WTC11 (cell line): ENCODE results near the gene SNHG17. TPM values are rescaled to one million over a fixed set of nuclear protein-coding genes. Genes with fewer than 3 reads are reported as not detected.

Experiments
- ATAC-seq: fragments of 200-7000 bp; cut with Tn5 transposase; 2 replicates; pipeline ENCODE4 v1.10.0; 2021; ENCODE audit warnings: mild to moderate bottlenecking, moderate library complexity
- CTCF ChIA-PET: fragments of 300-600 bp; sonication (Branson Sonifier 250); formaldehyde crosslinking; loops from one replicate; lab custom pipeline; 2021; ENCODE audit warnings: antibody characterized with exemption; lab: Charles Lee
- POLR2A ChIA-PET: fragments of 350-600 bp; sonication (Branson Sonifier 250); formaldehyde crosslinking; loops from one replicate; lab custom pipeline; 2021; ENCODE audit warnings: antibody characterized with exemption; lab: Charles Lee
- DNase-seq: peaks from one replicate; pipeline ENCODE4 v3.0.0; 2021; ENCODE audit warnings: low spot score
- H3K27ac Mint-ChIP-seq: 2 replicates; pipeline ENCODE4 v1.8.0; 2021; ENCODE audit warnings: mixed read lengths
- H3K27me3 Mint-ChIP-seq: 2 replicates; pipeline ENCODE4 v1.8.0; 2021; ENCODE audit warnings: low read depth, mild to moderate bottlenecking, moderate library complexity, mixed read lengths
- H3K36me3 Mint-ChIP-seq: 2 replicates; pipeline ENCODE4 v1.8.0; 2021; ENCODE audit warnings: mixed read lengths
- H3K4me1 Mint-ChIP-seq: 2 replicates; pipeline ENCODE4 v1.8.0; 2022; ENCODE audit warnings: mixed read lengths
- H3K4me3 Mint-ChIP-seq: 2 replicates; pipeline ENCODE4 v1.8.0; 2021; ENCODE audit warnings: mild to moderate bottlenecking, moderate library complexity, mixed read lengths
- H3K9me3 Mint-ChIP-seq: 2 replicates; pipeline ENCODE4 v1.8.0; 2021; ENCODE audit warnings: mixed read lengths
- EMX1 ChIP-seq: fragments of 250-450 bp; sonication (Bioruptor Pico); IDR thresholded peaks from 2 replicates; pipeline ENCODE4 v1.8.0; 2021; ENCODE audit warnings: mild to moderate bottlenecking
- ETV6 ChIP-seq: sonication (generic); formaldehyde crosslinking; IDR thresholded peaks from 2 replicates; pipeline ENCODE4 v1.8.1; 2022; ENCODE audit warnings: mild to moderate bottlenecking, missing genetic modification reagents
- NFATC4 ChIP-seq: fragments of 250-450 bp; sonication (Bioruptor Pico); IDR thresholded peaks from 2 replicates; pipeline ENCODE4 v1.9.0; 2021; ENCODE audit warnings: mild to moderate bottlenecking
- NFE2L1 ChIP-seq: sonication (generic); formaldehyde crosslinking; IDR thresholded peaks from 2 replicates; pipeline ENCODE4 v1.8.1; 2023; ENCODE audit warnings: missing genetic modification reagents
- NR1H2 ChIP-seq: sonication (generic); formaldehyde crosslinking; IDR thresholded peaks from 2 replicates; pipeline ENCODE4 v1.9.0; 2021; ENCODE audit warnings: mild to moderate bottlenecking, moderate library complexity, missing genetic modification reagents
- PRRX2 ChIP-seq: fragments of 250-450 bp; sonication (Bioruptor Pico); IDR thresholded peaks from 2 replicates; pipeline ENCODE4 v1.8.0; 2021; ENCODE audit warnings: mild to moderate bottlenecking
- RORB ChIP-seq: fragments of 250-450 bp; sonication (Bioruptor Pico); IDR thresholded peaks from 2 replicates; pipeline ENCODE4 v1.9.0; 2021; ENCODE audit warnings: mild to moderate bottlenecking
- TCF7 ChIP-seq: sonication (generic); formaldehyde crosslinking; IDR thresholded peaks from 2 replicates; pipeline ENCODE4 v1.8.0; 2022; ENCODE audit warnings: mild to moderate bottlenecking, low read depth, missing genetic modification reagents, moderate library complexity
- ZNF423 ChIP-seq: fragments of 250-450 bp; sonication (Bioruptor Pico); IDR thresholded peaks from 2 replicates; pipeline ENCODE4 v2.1.2; 2022; ENCODE audit warnings: mild to moderate bottlenecking, moderate library complexity
- ZNF671 ChIP-seq: fragments of 250-450 bp; sonication (Bioruptor Pico); IDR thresholded peaks from 2 replicates; pipeline ENCODE4 v1.8.0; 2021; ENCODE audit warnings: mild to moderate bottlenecking
- total RNA-seq: library from RNA; stranded (reverse); gene quantifications from 3 replicates; pipeline ENCODE4 v1.2.3, GENCODE V29; 2021
- TF ChIP-seq, protein P1 (sequence below): sonication (generic); formaldehyde crosslinking; IDR thresholded peaks from 2 replicates; pipeline ENCODE4 v1.8.1; 2022; ENCODE audit warnings: low read depth, missing genetic modification reagents, borderline replicate concordance
- TF ChIP-seq, protein P2 (sequence below): sonication (generic); formaldehyde crosslinking; IDR thresholded peaks from 2 replicates; pipeline ENCODE4 v1.8.1; 2022; ENCODE audit warnings: mild to moderate bottlenecking, missing genetic modification reagents, moderate library complexity, borderline replicate concordance
- TF ChIP-seq, protein P3 (sequence below): fragments of 250-450 bp; sonication (Bioruptor Pico); conservative IDR thresholded peaks from 2 replicates; pipeline ENCODE4 v1.9.0; 2021; ENCODE audit warnings: mild to moderate bottlenecking
- TF ChIP-seq, protein P4 (sequence below): fragments of 250-450 bp; sonication (Bioruptor Pico); IDR thresholded peaks from 2 replicates; pipeline ENCODE4 v1.9.0; 2021; ENCODE audit warnings: mild to moderate bottlenecking
- TF ChIP-seq, protein P5 (sequence below): fragments of 250-450 bp; sonication (Bioruptor Pico); IDR thresholded peaks from 2 replicates; pipeline ENCODE4 v1.8.0; 2021; ENCODE audit warnings: mild to moderate bottlenecking
- TF ChIP-seq, protein P6 (sequence below): sonication (generic); formaldehyde crosslinking; IDR thresholded peaks from 2 replicates; pipeline ENCODE4 v1.8.0; 2022; ENCODE audit warnings: mild to moderate bottlenecking, missing genetic modification reagents

The SNHG17 gene
- total RNA-seq, 1 experiment from 2014 or later = 71.6 TPM

DNA sequence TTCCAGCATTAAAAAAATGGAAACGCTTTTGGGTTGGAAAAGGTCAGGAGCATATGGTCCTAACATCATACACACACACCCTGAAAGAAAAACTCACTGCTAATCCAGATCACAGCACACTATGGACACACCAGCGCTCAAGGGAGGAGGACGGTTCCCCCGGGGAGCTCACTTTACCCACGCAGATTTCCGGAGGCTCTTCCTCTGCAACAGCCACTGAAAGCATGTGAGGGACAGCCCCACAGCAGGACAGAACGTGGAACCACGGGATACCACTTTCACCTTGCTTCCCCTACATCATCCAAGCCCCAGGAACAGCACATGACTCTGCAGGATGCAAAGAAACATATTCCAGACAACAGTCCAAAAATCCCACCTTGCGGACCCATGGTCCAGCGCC lies 13.2 kb downstream of the SNHG17 start:
- ATAC-seq (no peak), DNase-seq (no peak)
- TF ChIP-seq ETV6 (CRISPR knock-in tag) (no peak), NFE2L1 (CRISPR knock-in tag) (no peak), ZNF423 (CRISPR knock-in tag) (no peak)
- TF ChIP-seq, protein P1, sequence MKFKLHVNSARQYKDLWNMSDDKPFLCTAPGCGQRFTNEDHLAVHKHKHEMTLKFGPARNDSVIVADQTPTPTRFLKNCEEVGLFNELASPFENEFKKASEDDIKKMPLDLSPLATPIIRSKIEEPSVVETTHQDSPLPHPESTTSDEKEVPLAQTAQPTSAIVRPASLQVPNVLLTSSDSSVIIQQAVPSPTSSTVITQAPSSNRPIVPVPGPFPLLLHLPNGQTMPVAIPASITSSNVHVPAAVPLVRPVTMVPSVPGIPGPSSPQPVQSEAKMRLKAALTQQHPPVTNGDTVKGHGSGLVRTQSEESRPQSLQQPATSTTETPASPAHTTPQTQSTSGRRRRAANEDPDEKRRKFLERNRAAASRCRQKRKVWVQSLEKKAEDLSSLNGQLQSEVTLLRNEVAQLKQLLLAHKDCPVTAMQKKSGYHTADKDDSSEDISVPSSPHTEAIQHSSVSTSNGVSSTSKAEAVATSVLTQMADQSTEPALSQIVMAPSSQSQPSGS (CRISPR knock-in tag) = no peak
- TF ChIP-seq, protein P2, sequence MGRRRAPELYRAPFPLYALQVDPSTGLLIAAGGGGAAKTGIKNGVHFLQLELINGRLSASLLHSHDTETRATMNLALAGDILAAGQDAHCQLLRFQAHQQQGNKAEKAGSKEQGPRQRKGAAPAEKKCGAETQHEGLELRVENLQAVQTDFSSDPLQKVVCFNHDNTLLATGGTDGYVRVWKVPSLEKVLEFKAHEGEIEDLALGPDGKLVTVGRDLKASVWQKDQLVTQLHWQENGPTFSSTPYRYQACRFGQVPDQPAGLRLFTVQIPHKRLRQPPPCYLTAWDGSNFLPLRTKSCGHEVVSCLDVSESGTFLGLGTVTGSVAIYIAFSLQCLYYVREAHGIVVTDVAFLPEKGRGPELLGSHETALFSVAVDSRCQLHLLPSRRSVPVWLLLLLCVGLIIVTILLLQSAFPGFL = no peak
- TF ChIP-seq, protein P3, sequence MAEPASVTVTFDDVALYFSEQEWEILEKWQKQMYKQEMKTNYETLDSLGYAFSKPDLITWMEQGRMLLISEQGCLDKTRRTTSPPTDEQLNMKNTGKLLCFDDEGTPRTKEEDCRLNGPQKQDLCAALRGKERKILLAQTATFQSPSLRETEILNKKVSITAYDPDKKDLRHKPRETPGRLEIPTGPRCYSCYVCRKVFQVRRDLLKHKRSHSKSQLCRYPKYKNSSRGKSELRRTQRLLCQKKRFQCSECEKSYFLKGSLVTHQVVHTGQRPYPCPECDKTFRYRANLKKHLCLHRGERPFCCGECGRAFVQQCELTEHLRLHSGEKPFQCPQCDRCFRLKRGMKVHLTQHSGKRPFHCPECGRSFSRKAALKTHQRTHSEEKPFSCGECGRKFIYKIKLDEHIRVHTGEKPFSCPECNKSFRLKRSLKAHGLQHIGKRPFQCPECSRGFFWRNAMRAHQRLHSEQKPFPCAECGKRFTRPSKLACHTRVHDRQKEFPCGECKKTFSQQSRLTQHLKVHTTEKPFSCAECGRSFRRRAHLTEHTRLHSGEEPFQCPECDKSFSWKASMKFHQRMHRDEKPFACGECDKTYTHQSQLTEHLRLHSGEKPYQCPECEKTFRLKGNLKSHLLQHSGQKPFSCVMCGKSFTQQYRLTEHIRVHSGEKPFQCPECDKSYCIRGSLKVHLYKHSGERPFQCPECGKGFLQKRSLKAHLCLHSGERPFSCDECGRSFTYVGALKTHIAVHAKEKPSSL (CRISPR knock-in tag) = no peak
- ChIA-PET CTCF (interaction anchor here (1.4 kb wide), 1 partner anchor 13 kb away, joined by 4 read pairs; the partner anchor contains the start of gene SNHG17), POLR2A (no interaction called here)
- H3K36me3 Mint-ChIP-seq = peaks cover 80% of the 10 kb centered on the region
- no peaks in the 10 kb centered on the region for H3K27me3 Mint-ChIP-seq
- peaks cover 6% of the 10 kb centered on the region for H3K4me1 Mint-ChIP-seq
- no peak overlapping the region for H3K4me3 Mint-ChIP-seq
- no peak overlapping the region for H3K27ac Mint-ChIP-seq
- no peaks in the 10 kb centered on the region for H3K9me3 Mint-ChIP-seq

DNA sequence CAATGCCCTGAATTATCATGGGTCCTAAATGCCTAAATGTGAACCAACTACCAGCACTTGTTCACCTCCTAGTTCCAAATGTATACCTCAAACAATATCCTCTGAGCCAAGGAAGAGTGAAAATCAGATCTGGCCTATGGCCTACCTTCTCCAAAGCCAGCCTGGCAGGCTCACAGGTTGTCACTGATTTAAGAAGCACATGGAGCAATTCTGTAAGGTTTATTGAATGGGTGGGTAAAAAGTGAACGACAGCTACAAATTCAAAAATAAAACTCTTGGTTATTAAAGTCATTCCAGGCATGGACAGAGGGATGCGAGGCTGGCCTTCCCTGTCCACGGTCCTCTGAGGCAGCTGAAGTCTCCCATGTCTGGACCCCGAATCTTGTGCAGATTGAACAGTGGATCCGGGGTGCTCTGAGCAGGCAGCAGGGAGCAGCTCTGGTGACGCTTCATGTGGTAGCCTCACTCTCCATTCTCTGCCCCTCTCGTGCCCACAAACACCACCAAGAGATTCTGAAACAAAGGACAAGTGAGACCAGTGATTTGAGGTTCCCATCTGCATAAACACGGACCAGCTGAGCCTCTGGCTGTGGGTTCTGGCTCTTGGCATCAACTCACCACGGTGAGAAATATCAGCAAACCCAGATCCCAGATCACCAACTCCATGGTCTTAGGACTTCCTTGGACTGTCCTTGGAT lies 14.6 kb downstream of the SNHG17 start:
- ChIA-PET CTCF (interaction anchor here (3.8 kb wide), 1 partner anchor 12 kb away, joined by 17 read pairs; no protein-coding TSS in a partner anchor), POLR2A (no interaction called here)

DNA sequence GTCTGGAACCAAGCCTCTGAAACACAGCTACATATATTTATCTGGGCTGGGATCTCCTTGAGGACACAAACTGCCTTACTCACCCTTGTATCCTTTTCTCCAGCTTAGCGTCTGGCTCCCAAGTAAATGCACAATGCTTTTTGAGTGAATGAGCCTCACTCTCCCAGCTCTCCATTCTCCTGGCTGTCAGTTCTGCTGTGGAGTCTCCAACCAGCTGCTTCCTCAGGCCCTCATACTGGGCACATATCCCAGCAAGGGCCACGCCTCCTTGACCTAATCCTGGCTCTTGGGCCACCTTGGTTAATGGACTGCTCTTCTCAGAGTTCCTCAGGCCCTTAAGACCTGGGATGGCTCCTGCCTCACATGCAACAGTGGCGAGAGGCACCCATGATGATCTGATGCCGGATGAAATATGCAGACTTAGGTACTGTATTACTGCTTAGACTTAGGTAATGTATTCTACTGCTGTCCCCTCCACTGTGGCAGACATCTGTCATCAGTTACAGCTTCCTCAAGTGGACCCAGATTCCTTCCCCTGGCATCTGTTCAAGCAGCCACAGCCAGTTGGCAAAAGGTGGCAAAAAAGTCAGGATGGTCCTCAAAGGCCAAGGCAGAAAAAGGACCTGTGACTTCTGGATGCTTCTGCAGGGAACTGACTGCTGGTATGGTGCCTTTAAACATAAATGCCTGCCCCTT lies 16.5 kb downstream of the SNHG17 start:
- H3K27me3 Mint-ChIP-seq = no peaks in the 10 kb centered on the region
- H3K9me3 Mint-ChIP-seq = no peaks in the 10 kb centered on the region
- H3K36me3 Mint-ChIP-seq = peaks cover 54% of the 10 kb centered on the region
- POLR2A ChIA-PET = interaction anchor here (0.5 to 0.9 kb wide), 2 partner anchors 17 to 117 kb away, joined by 3 read pairs; partner anchors contain the start of gene SNHG17
- H3K4me1 Mint-ChIP-seq = peaks cover 18% of the 10 kb centered on the region
- CTCF ChIA-PET = interaction anchor here (0.6 to 3.8 kb wide), 8 partner anchors 10 to 1227 kb away, joined by 3 to 21 read pairs (median 4); partner anchors contain the start of gene SNHG17
- DNase-seq (no peak), ATAC-seq (peak; percentile 33)
- peak overlapping the region; percentile 20; the same call in 1 of the 2 replicates for H3K27ac Mint-ChIP-seq
- H3K4me3 Mint-ChIP-seq = no peak overlapping the region
- TF ChIP-seq EMX1 (CRISPR knock-in tag) = 0 out of 2 replicates have a peak, but pooled peaks have one; percentile 50
- TF ChIP-seq, protein P4, sequence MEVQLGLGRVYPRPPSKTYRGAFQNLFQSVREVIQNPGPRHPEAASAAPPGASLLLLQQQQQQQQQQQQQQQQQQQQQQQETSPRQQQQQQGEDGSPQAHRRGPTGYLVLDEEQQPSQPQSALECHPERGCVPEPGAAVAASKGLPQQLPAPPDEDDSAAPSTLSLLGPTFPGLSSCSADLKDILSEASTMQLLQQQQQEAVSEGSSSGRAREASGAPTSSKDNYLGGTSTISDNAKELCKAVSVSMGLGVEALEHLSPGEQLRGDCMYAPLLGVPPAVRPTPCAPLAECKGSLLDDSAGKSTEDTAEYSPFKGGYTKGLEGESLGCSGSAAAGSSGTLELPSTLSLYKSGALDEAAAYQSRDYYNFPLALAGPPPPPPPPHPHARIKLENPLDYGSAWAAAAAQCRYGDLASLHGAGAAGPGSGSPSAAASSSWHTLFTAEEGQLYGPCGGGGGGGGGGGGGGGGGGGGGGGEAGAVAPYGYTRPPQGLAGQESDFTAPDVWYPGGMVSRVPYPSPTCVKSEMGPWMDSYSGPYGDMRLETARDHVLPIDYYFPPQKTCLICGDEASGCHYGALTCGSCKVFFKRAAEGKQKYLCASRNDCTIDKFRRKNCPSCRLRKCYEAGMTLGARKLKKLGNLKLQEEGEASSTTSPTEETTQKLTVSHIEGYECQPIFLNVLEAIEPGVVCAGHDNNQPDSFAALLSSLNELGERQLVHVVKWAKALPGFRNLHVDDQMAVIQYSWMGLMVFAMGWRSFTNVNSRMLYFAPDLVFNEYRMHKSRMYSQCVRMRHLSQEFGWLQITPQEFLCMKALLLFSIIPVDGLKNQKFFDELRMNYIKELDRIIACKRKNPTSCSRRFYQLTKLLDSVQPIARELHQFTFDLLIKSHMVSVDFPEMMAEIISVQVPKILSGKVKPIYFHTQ (CRISPR knock-in tag) = peak; percentile 22
- TF ChIP-seq, protein P5, sequence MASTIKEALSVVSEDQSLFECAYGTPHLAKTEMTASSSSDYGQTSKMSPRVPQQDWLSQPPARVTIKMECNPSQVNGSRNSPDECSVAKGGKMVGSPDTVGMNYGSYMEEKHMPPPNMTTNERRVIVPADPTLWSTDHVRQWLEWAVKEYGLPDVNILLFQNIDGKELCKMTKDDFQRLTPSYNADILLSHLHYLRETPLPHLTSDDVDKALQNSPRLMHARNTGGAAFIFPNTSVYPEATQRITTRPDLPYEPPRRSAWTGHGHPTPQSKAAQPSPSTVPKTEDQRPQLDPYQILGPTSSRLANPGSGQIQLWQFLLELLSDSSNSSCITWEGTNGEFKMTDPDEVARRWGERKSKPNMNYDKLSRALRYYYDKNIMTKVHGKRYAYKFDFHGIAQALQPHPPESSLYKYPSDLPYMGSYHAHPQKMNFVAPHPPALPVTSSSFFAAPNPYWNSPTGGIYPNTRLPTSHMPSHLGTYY (CRISPR knock-in tag) = peak; percentile 42; the same call in 1 of the 2 replicates
- TF ChIP-seq PRRX2 = peak; percentile 77
- TF ChIP-seq NFATC4 (CRISPR knock-in tag) = peak; percentile 52; the same call in 1 of the 2 replicates
- TF ChIP-seq TCF7 = no peak
- no peak for TF ChIP-seq RORB (CRISPR knock-in tag)
- 0 out of 2 replicates have a peak, but pooled peaks have one; percentile 52 for TF ChIP-seq ZNF671

More for the DNA sequence above, 14.6 kb downstream of the SNHG17 start:
- H3K4me3 Mint-ChIP-seq = no peak overlapping the region
- TF ChIP-seq NR1H2 (CRISPR knock-in tag) = no peak
- TF ChIP-seq, protein P6, sequence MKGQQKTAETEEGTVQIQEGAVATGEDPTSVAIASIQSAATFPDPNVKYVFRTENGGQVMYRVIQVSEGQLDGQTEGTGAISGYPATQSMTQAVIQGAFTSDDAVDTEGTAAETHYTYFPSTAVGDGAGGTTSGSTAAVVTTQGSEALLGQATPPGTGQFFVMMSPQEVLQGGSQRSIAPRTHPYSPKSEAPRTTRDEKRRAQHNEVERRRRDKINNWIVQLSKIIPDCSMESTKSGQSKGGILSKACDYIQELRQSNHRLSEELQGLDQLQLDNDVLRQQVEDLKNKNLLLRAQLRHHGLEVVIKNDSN (CRISPR knock-in tag) = no peak
- TF ChIP-seq, all 79 proteins: peak for 0
- H3K27ac Mint-ChIP-seq = no peak overlapping the region
- peaks cover 70% of the 10 kb centered on the region for H3K36me3 Mint-ChIP-seq
- ATAC-seq (no peak), DNase-seq (no peak)
- peaks cover 18% of the 10 kb centered on the region for H3K4me1 Mint-ChIP-seq
- H3K27me3 Mint-ChIP-seq = no peaks in the 10 kb centered on the region
- H3K9me3 Mint-ChIP-seq = no peaks in the 10 kb centered on the region
